Neural progenitor cell (in vitro differentiated cells): ENCODE data around the gene ATP13A5. TPM values are rescaled to one million over a fixed set of nuclear protein-coding genes. Genes with fewer than 3 reads are reported as not detected.

Experiments used
- DNase-seq: peaks from one replicate; pipeline ENCODE4 v3.0.0-alpha.2; 2016; ENCODE audit warnings: low spot score
- H2AFZ ChIP-seq: fragments of 200-600 bp; sonication (generic); replicated peaks from 2 replicates; pipeline ENCODE4 v1.6.1; 2016; ENCODE audit warnings: antibody characterized with exemption
- H3F3A ChIP-seq: fragments of 200-600 bp; sonication (generic); 2 replicates; pipeline ENCODE4 v1.6.1; 2016; ENCODE audit warnings: antibody characterized with exemption, low read depth
- H3K27ac ChIP-seq: fragments of 200-600 bp; sonication (generic); 2 replicates; pipeline ENCODE4 v1.5.1; 2016; ENCODE audit warnings: mild to moderate bottlenecking
- H3K27me3 ChIP-seq: fragments of 200-600 bp; sonication (generic); 2 replicates; pipeline ENCODE4 v1.6.1; 2016; ENCODE audit warnings: mild to moderate bottlenecking, moderate library complexity
- H3K36me3 ChIP-seq: fragments of 200-600 bp; sonication (generic); 2 replicates; pipeline ENCODE4 v1.5.1; 2016
- H3K4me1 ChIP-seq: fragments of 200-600 bp; sonication (generic); 2 replicates; pipeline ENCODE4 v1.6.1; 2016; ENCODE audit warnings: mixed run types
- H3K4me2 ChIP-seq: fragments of 200-600 bp; sonication (generic); 2 replicates; pipeline ENCODE4 v1.6.1; 2016
- H3K4me3 ChIP-seq: fragments of 200-600 bp; sonication (generic); 2 replicates; pipeline ENCODE4 v1.5.1; 2016
- H3K79me2 ChIP-seq: fragments of 200-600 bp; sonication (generic); 2 replicates; pipeline ENCODE4 v1.6.1; 2016; ENCODE audit warnings: low read depth
- H3K9ac ChIP-seq: fragments of 200-600 bp; sonication (generic); 2 replicates; pipeline ENCODE4 v1.6.1; 2016
- H3K9me3 ChIP-seq: fragments of 200-600 bp; sonication (generic); 2 replicates; pipeline ENCODE4 v1.5.1; 2016; ENCODE audit warnings: low read depth
- H4K20me1 ChIP-seq: fragments of 200-600 bp; sonication (generic); 2 replicates; pipeline ENCODE4 v1.6.1; 2016; ENCODE audit warnings: low read depth
- H3K27ac Mint-ChIP-seq: 3 replicates; pipeline ENCODE4 v1.8.0; 2021; ENCODE audit warnings: mixed read lengths
- H3K27me3 Mint-ChIP-seq: 2 replicates; pipeline ENCODE4 v1.8.0; 2022; ENCODE audit warnings: low read depth, mild to moderate bottlenecking, inconsistent platforms, moderate library complexity, mixed read lengths; ENCODE audit not compliant: insufficient read depth
- H3K36me3 Mint-ChIP-seq: 3 replicates; pipeline ENCODE4 v1.8.0; 2021; ENCODE audit warnings: mixed read lengths
- H3K4me1 Mint-ChIP-seq: 3 replicates; pipeline ENCODE4 v1.8.0; 2021; ENCODE audit warnings: mixed read lengths
- H3K4me3 Mint-ChIP-seq: 3 replicates; pipeline ENCODE4 v1.8.0; 2021; ENCODE audit warnings: mild to moderate bottlenecking, moderate library complexity, mixed read lengths
- H3K9me3 Mint-ChIP-seq: 3 replicates; pipeline ENCODE4 v1.8.0; 2020; ENCODE audit warnings: mixed read lengths
- CTCF ChIP-seq: fragments of 200-600 bp; sonication (generic); IDR thresholded peaks from 2 replicates; pipeline ENCODE4 v1.5.1; 2017; ENCODE audit warnings: antibody characterized with exemption, mild to moderate bottlenecking
- EZH2 ChIP-seq: fragments of 200-600 bp; sonication (generic); IDR thresholded peaks from 2 replicates; pipeline ENCODE4 v1.6.1; 2017; ENCODE audit warnings: antibody characterized with exemption, mild to moderate bottlenecking, moderate library complexity
- EZH2phosphoT487 ChIP-seq: fragments of 200-600 bp; sonication (generic); IDR thresholded peaks from 2 replicates; pipeline ENCODE4 v1.6.1; 2017; ENCODE audit warnings: antibody characterized with exemption
- total RNA-seq: library from RNA; depleted of rRNA; stranded (reverse); fragments of >200 nt; gene quantifications from 2 replicates; pipeline ENCODE4 v1.2.3, GENCODE V29; 2015; ENCODE audit warnings: low replicate concordance

The ATP13A5 gene
- total RNA-seq, 1 donor from 2014 or later = not detected

GRCh38 chr3:193400304-193400703 lies 21.8 kb upstream of the ATP13A5 start:
- Histone ChIP-seq H3K27me3 (no peaks in the 10 kb centered on the region), H3K36me3 (no peaks in the 10 kb centered on the region), H3K27ac (no peak overlapping the region), H3K4me2 (no peak overlapping the region), H3K4me3 (no peak overlapping the region), H3K9me3 (no peaks in the 10 kb centered on the region), H3K9ac (no peak overlapping the region), H3F3A (no peaks in the 10 kb centered on the region), H3K4me1 (peaks cover 12% of the 10 kb centered on the region), H4K20me1 (no peaks in the 10 kb centered on the region), H2AFZ (no peak overlapping the region), H3K79me2 (no peaks in the 10 kb centered on the region)
- no peak for DNase-seq
- TF ChIP-seq EZH2phosphoT487 = no peak
- no peak for TF ChIP-seq CTCF
- no peak for TF ChIP-seq EZH2
- Mint-ChIP-seq H3K4me1 (no peaks in the 10 kb centered on the region), H3K4me3 (no peak overlapping the region), H3K9me3 (peaks cover 4% of the 10 kb centered on the region), H3K27me3 (peaks cover 2% of the 10 kb centered on the region), H3K36me3 (no peaks in the 10 kb centered on the region), H3K27ac (no peak overlapping the region)

GRCh38 chr3:193396451-193397244 lies 18.1 kb upstream of the ATP13A5 start:
- no peak overlapping the region for H3K4me3 ChIP-seq
- H3K36me3 ChIP-seq = no peaks in the 10 kb centered on the region
- H3K4me1 ChIP-seq = peaks cover 12% of the 10 kb centered on the region
- H3K9me3 Mint-ChIP-seq = peaks cover 9% of the 10 kb centered on the region
- no peak overlapping the region for H3K4me3 Mint-ChIP-seq
- TF ChIP-seq CTCF (no peak), EZH2 (no peak), EZH2phosphoT487 (no peak)
- H3K9me3 ChIP-seq = no peaks in the 10 kb centered on the region
- no peaks in the 10 kb centered on the region for H3K79me2 ChIP-seq
- no peaks in the 10 kb centered on the region for H4K20me1 ChIP-seq
- no peak overlapping the region for H2AFZ ChIP-seq
- H3K4me1 Mint-ChIP-seq = peaks cover 9% of the 10 kb centered on the region
- no peaks in the 10 kb centered on the region for H3K27me3 ChIP-seq
- no peak for DNase-seq
- no peaks in the 10 kb centered on the region for H3F3A ChIP-seq
- H3K27ac ChIP-seq = no peak overlapping the region
- H3K9ac ChIP-seq = no peak overlapping the region
- H3K27ac Mint-ChIP-seq = no peak overlapping the region
- H3K36me3 Mint-ChIP-seq = no peaks in the 10 kb centered on the region
- peaks cover 2% of the 10 kb centered on the region for H3K27me3 Mint-ChIP-seq
- no peak overlapping the region for H3K4me2 ChIP-seq

- Histone ChIP-seq H3K4me2 (no peak overlapping the region), H2AFZ (no peak overlapping the region), H3K9me3 (no peaks in the 10 kb centered on the region), H4K20me1 (no peaks in the 10 kb centered on the region), H3K27ac (no peak overlapping the region), H3K4me1 (peaks cover 21% of the 10 kb centered on the region), H3F3A (peaks cover 9% of the 10 kb centered on the region), H3K79me2 (no peaks in the 10 kb centered on the region), H3K9ac (no peak overlapping the region), H3K27me3 (no peaks in the 10 kb centered on the region), H3K4me3 (no peak overlapping the region), H3K36me3 (no peaks in the 10 kb centered on the region)
- TF ChIP-seq EZH2 = no peak
- TF ChIP-seq CTCF = no peak
- no peak for TF ChIP-seq EZH2phosphoT487
- H3K27me3 Mint-ChIP-seq = peaks cover 2% of the 10 kb centered on the region
- peaks cover 33% of the 10 kb centered on the region for H3K4me1 Mint-ChIP-seq
- DNase-seq = peak; percentile 33
- no peak overlapping the region for H3K4me3 Mint-ChIP-seq
- no peaks in the 10 kb centered on the region for H3K36me3 Mint-ChIP-seq
- peak overlapping the region; percentile 57 for H3K27ac Mint-ChIP-seq
- H3K9me3 Mint-ChIP-seq = peaks cover 13% of the 10 kb centered on the region
These were observed 13.3 kb upstream of the ATP13A5 start for GRCh38 chr3:193391902-193392301.
